Smooth muscle cell (in vitro differentiated cells): ENCODE data around the gene DUSP3. TPM values are rescaled to one million over a fixed set of nuclear protein-coding genes. Genes with fewer than 3 reads are reported as not detected.

Source experiments
- DNase-seq: peaks from one replicate; lab custom pipeline; 2025; ENCODE audit not compliant: unreplicated experiment; lab: John Stamatoyannopoulos, UW
- H2AFZ ChIP-seq: fragments of 200-600 bp; sonication (generic); 2 replicates; pipeline ENCODE4 v1.6.0; 2016; ENCODE audit warnings: antibody characterized with exemption, low read depth, mild to moderate bottlenecking
- H3F3A ChIP-seq: fragments of 200-600 bp; sonication (generic); 2 replicates; pipeline ENCODE4 v1.6.0; 2017; ENCODE audit warnings: antibody characterized with exemption, low read depth
- H3K27ac ChIP-seq: fragments of 200-600 bp; sonication (generic); 2 replicates; pipeline ENCODE4 v1.5.1; 2016; ENCODE audit warnings: low read depth, mild to moderate bottlenecking
- H3K27me3 ChIP-seq: fragments of 200-600 bp; sonication (generic); 2 replicates; pipeline ENCODE4 v1.6.1; 2016; ENCODE audit warnings: low read depth, mild to moderate bottlenecking
- H3K36me3 ChIP-seq: fragments of 200-600 bp; sonication (generic); 2 replicates; pipeline ENCODE4 v1.5.1; 2016; ENCODE audit warnings: low read depth
- H3K4me1 ChIP-seq: fragments of 200-600 bp; sonication (generic); 2 replicates; pipeline ENCODE4 v1.5.1; 2016; ENCODE audit warnings: low read depth
- H3K4me2 ChIP-seq: fragments of 200-600 bp; sonication (generic); 2 replicates; pipeline ENCODE4 v1.6.0; 2016; ENCODE audit warnings: mild to moderate bottlenecking
- H3K4me3 ChIP-seq: fragments of 200-600 bp; sonication (generic); 2 replicates; pipeline ENCODE4 v1.5.1; 2016; ENCODE audit warnings: mild to moderate bottlenecking
- H3K79me2 ChIP-seq: fragments of 200-600 bp; sonication (generic); 2 replicates; pipeline ENCODE4 v1.6.0; 2016; ENCODE audit warnings: low read depth, mild to moderate bottlenecking
- H3K9ac ChIP-seq: fragments of 200-600 bp; sonication (generic); 2 replicates; pipeline ENCODE4 v1.6.0; 2016; ENCODE audit warnings: low read depth
- H3K9me3 ChIP-seq: fragments of 200-600 bp; sonication (generic); replicated peaks from 2 replicates; pipeline ENCODE4 v1.5.1; 2016; ENCODE audit warnings: low read depth
- H4K20me1 ChIP-seq: fragments of 200-600 bp; sonication (generic); 2 replicates; pipeline ENCODE4 v1.6.0; 2016; ENCODE audit warnings: low read depth
- WGBS: methylation state at CpG from one replicate; pipeline ENCODE4 v1.1.7; 2016; ENCODE audit warnings: low lambda C conversion rate; 5-methylcytosine and 5-hydroxymethylcytosine counted together
- polyA plus RNA-seq: library from polyadenylated mRNA; unstranded; fragments of >200 nt; fragmentation: Nextera tagmentation; extraction: Ambion mirVana; gene quantifications from 2 replicates; pipeline ENCODE4 v1.2.1, GENCODE V29; 2016
- total RNA-seq: library from RNA; depleted of rRNA; stranded (reverse); fragments of >200 nt; gene quantifications from 2 replicates; pipeline ENCODE4 v1.2.3, GENCODE V29; 2014
- TF ChIP-seq, protein P1 (sequence below): fragments of 200-600 bp; sonication (generic); IDR thresholded peaks from 2 replicates; pipeline ENCODE4 v1.5.1; 2017; ENCODE audit warnings: borderline replicate concordance, mild to moderate bottlenecking, antibody characterized with exemption; ENCODE audit not compliant: insufficient read depth, poor library complexity, severe bottlenecking

The DUSP3 gene
- total and polyA plus RNA-seq, 2 experiments from 2014 or later = 25.6 to 34.4 TPM

DNA sequence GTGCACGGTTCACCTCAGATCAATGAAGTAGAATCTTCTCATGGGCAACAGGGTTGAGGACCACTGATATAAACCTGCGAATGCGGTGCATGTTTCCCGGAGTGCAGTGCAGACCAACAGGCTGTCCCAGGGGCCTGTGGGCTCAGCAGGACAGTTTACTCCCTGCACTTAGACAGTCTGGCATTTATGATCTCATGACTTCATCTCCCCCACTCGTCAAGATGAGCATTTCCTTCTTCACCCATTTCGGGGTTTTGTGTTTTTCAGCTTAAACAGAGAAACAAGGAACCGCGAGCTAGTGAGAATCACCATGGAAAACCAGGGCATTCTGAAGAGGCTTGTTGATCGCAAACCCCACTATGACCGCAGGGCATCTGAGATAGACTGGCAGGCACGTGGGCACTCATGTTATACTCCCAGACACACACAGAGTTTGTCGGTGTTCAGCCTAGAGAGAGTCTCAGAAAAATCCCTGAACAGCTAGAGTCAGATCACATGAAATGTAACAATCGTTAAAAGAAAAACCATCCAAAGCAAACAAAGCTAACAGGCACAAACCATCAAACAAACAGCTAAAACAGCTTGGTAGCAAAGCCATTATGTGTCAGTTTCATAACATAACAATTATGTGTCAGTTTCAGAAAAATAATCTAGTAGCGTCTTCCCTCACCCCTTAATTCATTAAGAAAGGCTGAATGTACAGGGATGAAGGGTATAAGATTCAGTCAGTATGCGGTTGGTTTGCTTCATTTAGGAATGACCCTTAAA is 4.3 kb upstream of the DUSP3 start:
- no peaks in the 10 kb centered on the region for H3K9me3 ChIP-seq
- peaks cover 5% of the 10 kb centered on the region for H3K4me1 ChIP-seq
- no peaks in the 10 kb centered on the region for H3K27me3 ChIP-seq
- peaks cover under 1% of the 10 kb centered on the region for H3K79me2 ChIP-seq
- H3K4me3 ChIP-seq = no peak overlapping the region
- 73% methylated on average over 15 of the region's 15 CpGs for WGBS
- TF ChIP-seq, protein P1, sequence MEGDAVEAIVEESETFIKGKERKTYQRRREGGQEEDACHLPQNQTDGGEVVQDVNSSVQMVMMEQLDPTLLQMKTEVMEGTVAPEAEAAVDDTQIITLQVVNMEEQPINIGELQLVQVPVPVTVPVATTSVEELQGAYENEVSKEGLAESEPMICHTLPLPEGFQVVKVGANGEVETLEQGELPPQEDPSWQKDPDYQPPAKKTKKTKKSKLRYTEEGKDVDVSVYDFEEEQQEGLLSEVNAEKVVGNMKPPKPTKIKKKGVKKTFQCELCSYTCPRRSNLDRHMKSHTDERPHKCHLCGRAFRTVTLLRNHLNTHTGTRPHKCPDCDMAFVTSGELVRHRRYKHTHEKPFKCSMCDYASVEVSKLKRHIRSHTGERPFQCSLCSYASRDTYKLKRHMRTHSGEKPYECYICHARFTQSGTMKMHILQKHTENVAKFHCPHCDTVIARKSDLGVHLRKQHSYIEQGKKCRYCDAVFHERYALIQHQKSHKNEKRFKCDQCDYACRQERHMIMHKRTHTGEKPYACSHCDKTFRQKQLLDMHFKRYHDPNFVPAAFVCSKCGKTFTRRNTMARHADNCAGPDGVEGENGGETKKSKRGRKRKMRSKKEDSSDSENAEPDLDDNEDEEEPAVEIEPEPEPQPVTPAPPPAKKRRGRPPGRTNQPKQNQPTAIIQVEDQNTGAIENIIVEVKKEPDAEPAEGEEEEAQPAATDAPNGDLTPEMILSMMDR = no peak
- DNase-seq = no peak
- no peaks in the 10 kb centered on the region for H4K20me1 ChIP-seq
- no peaks in the 10 kb centered on the region for H3K36me3 ChIP-seq
- H3K9ac ChIP-seq = peak overlapping the region; percentile 31
- peaks cover 3% of the 10 kb centered on the region for H3F3A ChIP-seq
- H3K4me2 ChIP-seq = peak overlapping the region; percentile 52
- H2AFZ ChIP-seq = peak overlapping the region; percentile 59
- H3K27ac ChIP-seq = peak overlapping the region; percentile 87

DNA sequence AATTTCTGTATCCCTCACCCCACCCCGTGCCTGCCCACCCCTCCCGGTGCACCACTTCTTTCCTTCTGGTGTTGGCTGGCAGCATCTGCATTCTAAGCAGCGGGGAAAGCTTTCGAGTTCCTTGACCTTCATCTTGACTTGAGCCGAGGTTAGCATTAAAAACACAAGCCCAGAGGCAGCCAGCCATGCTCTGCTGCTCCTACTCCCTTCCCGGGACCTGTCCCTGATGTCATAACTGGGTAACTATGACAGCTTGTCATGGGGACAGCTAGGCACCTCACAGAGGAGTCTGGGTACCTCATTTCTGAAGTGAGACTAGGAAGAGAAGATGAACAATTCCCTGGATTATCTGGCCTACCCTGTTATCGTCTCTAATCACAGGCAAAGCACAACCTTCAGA is 1.4 kb upstream of the DUSP3 start, which contains the start of gene CFAP97D1:
Gene CFAP97D1, plus strand, starts transcription at position 301 of the 400 bp plus-strand sequence. Its CDS starts 28 bp downstream, at position 329.
- TF ChIP-seq, protein P1 = no peak
- Histone ChIP-seq H3K27me3 (no peaks in the 10 kb centered on the region), H3K27ac (peak within 1 kb of the TSS; percentile 99), H3K4me2 (peak within 1 kb of the TSS; percentile 97), H3K9ac (peak within 1 kb of the TSS; percentile 100), H3K36me3 (no peaks in the 10 kb centered on the region), H3K4me3 (peak within 1 kb of the TSS; percentile 85), H2AFZ (peak within 1 kb of the TSS; percentile 41), H3K79me2 (peaks cover 25% of the 10 kb centered on the region), H3K9me3 (no peaks in the 10 kb centered on the region), H3F3A (peaks cover 3% of the 10 kb centered on the region), H4K20me1 (peaks cover 2% of the 10 kb centered on the region), H3K4me1 (peaks cover 14% of the 10 kb centered on the region)
- WGBS = 86% methylated on average over 7 of the region's 7 CpGs
- no peak for DNase-seq

DNA sequence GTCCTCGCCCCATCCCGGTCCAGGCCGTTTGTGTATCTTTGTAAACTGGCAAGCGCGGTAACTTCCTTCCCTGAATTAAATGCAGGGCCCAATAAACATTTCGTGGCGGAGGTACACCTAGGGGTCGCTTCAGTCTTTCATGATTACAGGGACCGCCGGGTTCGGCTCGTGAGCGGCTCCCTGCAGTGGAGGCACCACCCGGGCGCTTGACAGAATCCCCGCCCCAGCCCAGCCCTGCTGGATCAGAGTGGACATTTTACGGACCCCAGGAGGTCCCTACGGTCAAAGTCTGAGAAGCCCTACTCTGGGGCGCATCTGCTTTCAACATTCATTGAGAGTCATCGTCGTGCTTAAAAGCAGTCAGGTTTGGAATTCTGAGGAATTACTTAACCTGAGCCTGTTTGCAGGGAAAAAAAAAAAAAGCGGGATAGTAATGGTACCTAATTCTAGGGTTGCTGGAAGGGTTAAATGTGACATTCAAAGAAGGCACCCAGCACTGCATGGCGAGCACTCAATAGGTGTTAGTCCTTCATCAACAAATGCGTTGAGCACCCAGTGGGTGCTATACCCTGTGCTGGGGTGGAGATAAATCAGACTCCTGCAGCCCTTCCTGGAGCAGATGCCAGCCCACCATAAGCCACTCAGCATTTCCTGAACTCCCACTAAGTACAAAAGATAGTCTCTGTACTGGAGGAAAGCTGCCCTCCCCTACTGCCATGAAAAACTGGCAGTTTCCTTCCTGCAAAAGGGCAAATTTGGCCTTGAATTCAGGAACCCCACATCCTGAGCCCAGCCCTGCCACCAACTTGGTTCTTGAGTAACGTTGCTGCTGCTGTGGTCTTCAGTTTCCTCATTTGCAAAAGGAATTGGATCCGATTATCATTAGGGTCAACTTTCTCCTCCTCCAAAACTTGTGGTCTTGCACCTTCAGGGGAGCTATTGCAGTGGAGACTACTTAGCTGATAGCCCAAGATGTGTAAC is 658 bp upstream of the DUSP3 start:
- Histone ChIP-seq H3K4me1 (peaks cover 14% of the 10 kb centered on the region), H2AFZ (peak overlapping the region; percentile 41), H3K4me3 (peak overlapping the region; percentile 85), H3K4me2 (peak overlapping the region; percentile 97), H3K27ac (peak overlapping the region; percentile 99), H3K27me3 (no peaks in the 10 kb centered on the region), H3K9me3 (no peaks in the 10 kb centered on the region), H3F3A (peaks cover 3% of the 10 kb centered on the region), H4K20me1 (peaks cover 8% of the 10 kb centered on the region), H3K36me3 (no peaks in the 10 kb centered on the region), H3K79me2 (peaks cover 26% of the 10 kb centered on the region), H3K9ac (peak overlapping the region; percentile 100)
- whole genome bisulfite sequencing = 10% methylated on average over 26 of the region's 26 CpGs
- TF ChIP-seq, protein P1 = no peak
- no peak for DNase-seq
